Lower leg skin (tissue), 4 donors: ENCODE results near the gene SART1. TPM values are rescaled to one million over a fixed set of nuclear protein-coding genes. Genes with fewer than 3 reads are reported as not detected.

Experiments
- DNase-seq, 2 donors: peaks; one replicate each; pipeline ENCODE4 v3.0.0-alpha.2; 2019; ENCODE audit warnings: low spot score in 2 of 2
- H3K4me3 ChIP-seq: fragments of 200-600 bp; sonication (generic); 2 replicates; pipeline ENCODE4 v1.5.1; 2017; ENCODE audit warnings: mild to moderate bottlenecking, low read depth; ENCODE audit not compliant: poor library complexity, severe bottlenecking
- POLR2A ChIP-seq, 2 donors: fragments of 450-650 bp; IDR thresholded peaks; one replicate each; pipeline ENCODE4 v1.6.1; 2016 to 2017; ENCODE audit warnings: antibody characterized with exemption in 2 of 2, mild to moderate bottlenecking in 1 of 2, moderate library complexity in 1 of 2
- WGBS, 2 donors: methylation state at CpG; one replicate each; pipeline ENCODE4 v1.1.5; 2018; 5-methylcytosine and 5-hydroxymethylcytosine counted together
- intact Hi-C: fragments of 100-400 bp; cut with DNase I; formaldehyde crosslinking; loops from one replicate; pipeline ENCODE4 v1.15.0; 2023; ENCODE audit warnings: low total_unique reads
- total RNA-seq, 4 donors: library from RNA; depleted of rRNA; stranded (reverse); fragments of >200 nt; gene quantifications; one replicate each; pipeline ENCODE4 v1.1.0, GENCODE V29; 2016
- TF ChIP-seq, protein P1 (sequence below), 3 donors: fragments of 450-650 bp; IDR thresholded peaks; one replicate each; pipeline ENCODE4 v1.5.1; 2016; ENCODE audit warnings: antibody characterized with exemption in 3 of 3, mild to moderate bottlenecking in 3 of 3, moderate library complexity in 2 of 3

SART1 gene
- total RNA-seq, 4 donors from 2014 or later = 35.0 to 73.5 (median 55.4) TPM

DNA sequence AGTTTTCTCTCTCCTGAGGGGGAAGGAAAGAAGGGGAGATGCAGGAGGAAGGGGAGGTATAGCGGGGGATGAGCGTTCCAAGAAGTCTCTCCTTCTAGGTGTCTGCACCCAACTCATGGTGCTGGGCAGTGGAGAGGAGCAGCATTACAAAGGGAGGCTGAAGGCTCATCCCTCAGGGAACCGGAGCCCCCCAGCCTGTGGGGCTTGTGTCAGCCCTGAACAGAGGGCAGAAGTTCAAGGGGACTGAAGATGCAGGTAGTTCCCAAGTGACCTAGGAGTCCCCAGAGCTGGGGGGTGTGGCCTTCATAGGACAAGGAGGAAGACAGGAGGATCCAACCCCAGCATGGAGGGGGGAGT, 44.5 kb upstream of the SART1 start:
- TF ChIP-seq, protein P1, sequence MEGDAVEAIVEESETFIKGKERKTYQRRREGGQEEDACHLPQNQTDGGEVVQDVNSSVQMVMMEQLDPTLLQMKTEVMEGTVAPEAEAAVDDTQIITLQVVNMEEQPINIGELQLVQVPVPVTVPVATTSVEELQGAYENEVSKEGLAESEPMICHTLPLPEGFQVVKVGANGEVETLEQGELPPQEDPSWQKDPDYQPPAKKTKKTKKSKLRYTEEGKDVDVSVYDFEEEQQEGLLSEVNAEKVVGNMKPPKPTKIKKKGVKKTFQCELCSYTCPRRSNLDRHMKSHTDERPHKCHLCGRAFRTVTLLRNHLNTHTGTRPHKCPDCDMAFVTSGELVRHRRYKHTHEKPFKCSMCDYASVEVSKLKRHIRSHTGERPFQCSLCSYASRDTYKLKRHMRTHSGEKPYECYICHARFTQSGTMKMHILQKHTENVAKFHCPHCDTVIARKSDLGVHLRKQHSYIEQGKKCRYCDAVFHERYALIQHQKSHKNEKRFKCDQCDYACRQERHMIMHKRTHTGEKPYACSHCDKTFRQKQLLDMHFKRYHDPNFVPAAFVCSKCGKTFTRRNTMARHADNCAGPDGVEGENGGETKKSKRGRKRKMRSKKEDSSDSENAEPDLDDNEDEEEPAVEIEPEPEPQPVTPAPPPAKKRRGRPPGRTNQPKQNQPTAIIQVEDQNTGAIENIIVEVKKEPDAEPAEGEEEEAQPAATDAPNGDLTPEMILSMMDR (IDR thresholded peaks at IDR 0.05) = no peak
- TF ChIP-seq POLR2A (IDR thresholded peaks at IDR 0.05) = no peak
- no peak for DNase-seq
- intact Hi-C loops = no loop called here
- 83 to 85% methylated on average over 3 of the region's 3 CpGs for WGBS, 2 donors
- no peak overlapping the region for H3K4me3 ChIP-seq

DNA sequence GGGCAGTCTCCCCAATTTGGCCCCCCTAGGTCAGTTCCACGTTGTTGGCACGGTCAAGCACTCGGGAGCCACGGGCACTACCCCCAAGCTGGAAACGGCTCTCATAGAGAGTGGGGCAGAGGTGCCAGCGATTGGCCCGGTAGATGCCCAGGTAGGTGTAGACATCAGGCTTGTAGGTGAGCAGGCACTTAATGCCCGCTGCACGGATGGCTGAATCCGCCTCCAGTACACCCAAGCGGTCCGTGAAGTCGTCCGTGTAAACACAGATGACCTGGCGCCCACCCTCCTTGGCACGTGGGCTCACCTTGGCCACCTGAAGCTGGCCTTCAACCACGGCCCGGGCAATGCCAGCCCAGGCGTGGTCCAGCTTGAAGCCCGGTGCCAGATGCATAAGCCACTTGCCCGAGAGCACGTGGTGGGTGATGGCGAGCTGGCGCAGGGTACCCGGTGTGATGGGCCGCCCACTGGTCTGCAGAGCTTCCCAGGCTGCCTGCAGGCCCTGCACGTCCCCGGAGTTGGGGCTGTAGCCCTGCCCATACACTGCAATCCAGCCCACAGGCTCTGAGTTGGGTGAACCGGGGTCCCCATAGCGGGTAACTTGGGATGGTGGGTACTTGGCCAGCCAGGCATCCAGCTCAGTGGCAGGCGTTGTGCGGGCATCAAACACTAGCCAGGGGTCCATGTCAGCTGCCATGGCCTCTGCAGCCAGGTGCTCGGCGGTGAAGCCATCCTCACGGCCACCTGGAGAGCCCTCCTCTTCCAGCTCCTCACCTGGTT, 43.9 kb upstream of the SART1 start:
- intact Hi-C loops = no loop called here
- WGBS, 2 donors = 61 to 68% methylated on average over 26 to 34 of the region's 35 CpGs
- peak overlapping the region; percentile 79 for H3K4me3 ChIP-seq
- TF ChIP-seq POLR2A (IDR thresholded peaks at IDR 0.05) = no peak
- TF ChIP-seq, protein P1 (IDR thresholded peaks at IDR 0.05) = no peak
- no peak for DNase-seq

DNA sequence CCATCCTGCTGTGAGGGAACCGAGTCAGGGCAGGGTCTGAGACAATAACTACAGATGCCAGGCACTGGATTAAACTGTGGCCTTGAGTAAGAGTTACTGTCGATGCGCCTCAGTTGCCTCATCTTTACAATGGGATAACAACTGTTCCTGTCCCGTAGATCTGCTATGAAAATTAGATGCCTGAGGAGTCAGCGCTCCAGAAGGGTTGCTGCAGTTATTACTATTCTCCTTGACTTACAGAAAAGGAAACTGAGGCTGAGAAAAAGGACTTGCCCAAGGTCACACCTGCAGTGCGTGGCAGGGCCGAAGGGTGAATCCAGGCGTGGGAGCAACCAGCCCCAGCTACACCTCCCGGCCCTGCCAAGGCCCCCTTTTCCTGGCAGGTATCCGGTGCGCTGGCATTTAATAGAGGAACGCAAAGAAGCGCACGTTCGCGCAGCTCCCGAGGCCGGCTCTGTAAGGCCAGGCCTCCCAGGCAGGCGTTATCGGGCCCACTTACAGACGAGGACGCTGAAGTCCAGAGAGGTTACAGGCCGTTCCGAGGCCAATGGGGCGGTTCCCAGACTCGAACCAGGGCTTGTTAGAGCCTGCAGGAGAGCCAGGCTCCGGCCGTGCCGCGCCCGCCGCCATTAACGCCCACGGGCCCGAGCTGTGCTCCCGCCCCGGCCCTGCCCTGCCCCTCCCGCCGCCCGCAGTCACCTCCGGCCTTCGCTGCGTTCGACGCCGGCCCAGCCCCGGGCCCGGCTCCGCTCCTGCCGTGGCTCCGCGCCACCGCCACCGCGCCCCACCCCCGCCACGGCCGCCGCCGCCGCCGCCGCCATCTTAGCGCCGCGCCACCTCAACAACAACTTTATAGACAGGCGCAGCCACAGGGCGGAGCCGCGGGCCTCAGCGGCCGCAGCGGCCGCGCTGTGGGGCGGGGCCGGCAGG, 43.1 kb upstream of the SART1 start, which contains the start of gene C11orf68:
TSS of gene C11orf68 (minus strand) at position 852 of the 930 bp plus-strand sequence. CDS start at position 821, 31 bp downstream.
- 4 to 6% methylated on average over 32 to 61 of the region's 77 CpGs for WGBS, 2 donors
- peak within 1 kb of the TSS; percentile 80 for H3K4me3 ChIP-seq
- intact Hi-C loops = no loop called here
- peak in 1 of 2 donors; percentile 89 for DNase-seq
- TF ChIP-seq POLR2A (IDR thresholded peaks at IDR 0.05) = no peak

DNA sequence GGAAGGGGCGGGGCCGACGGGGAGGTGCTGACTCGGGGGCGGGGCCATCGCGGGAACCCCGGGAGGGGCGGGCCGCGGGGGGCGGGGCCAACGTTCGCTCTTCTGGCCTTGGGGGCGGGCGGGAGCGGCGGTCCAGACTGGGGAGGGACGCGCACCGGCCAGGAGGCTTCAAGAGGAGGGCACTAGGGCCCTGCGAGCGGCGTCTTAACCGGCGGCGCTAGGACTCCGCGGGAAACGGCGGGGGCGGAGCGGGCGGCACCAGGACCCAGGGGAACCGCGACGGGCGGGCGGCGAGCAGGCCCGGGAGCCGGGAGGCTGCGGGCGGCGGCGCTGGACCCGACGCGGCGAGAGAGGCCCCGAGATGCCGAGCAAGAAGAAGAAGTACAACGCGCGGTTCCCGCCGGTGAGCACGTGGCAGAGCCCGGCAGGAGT, 42.4 kb upstream of the SART1 start, which contains the start of gene DRAP1:
TSS of gene DRAP1 (plus strand) at position 286 of the 432 bp plus-strand sequence. CDS start at position 362, 76 bp downstream.
- TF ChIP-seq, protein P1 (IDR thresholded peaks at IDR 0.05) = no peak
- TF ChIP-seq POLR2A (IDR thresholded peaks at IDR 0.05) = no peak
- intact Hi-C loops = no loop called here
- 0 to 3% methylated on average over 15 to 37 of the region's 59 CpGs for WGBS, 2 donors
- DNase-seq = peak; percentile 97 to 100
- H3K4me3 ChIP-seq = peak within 1 kb of the TSS; percentile 80

DNA sequence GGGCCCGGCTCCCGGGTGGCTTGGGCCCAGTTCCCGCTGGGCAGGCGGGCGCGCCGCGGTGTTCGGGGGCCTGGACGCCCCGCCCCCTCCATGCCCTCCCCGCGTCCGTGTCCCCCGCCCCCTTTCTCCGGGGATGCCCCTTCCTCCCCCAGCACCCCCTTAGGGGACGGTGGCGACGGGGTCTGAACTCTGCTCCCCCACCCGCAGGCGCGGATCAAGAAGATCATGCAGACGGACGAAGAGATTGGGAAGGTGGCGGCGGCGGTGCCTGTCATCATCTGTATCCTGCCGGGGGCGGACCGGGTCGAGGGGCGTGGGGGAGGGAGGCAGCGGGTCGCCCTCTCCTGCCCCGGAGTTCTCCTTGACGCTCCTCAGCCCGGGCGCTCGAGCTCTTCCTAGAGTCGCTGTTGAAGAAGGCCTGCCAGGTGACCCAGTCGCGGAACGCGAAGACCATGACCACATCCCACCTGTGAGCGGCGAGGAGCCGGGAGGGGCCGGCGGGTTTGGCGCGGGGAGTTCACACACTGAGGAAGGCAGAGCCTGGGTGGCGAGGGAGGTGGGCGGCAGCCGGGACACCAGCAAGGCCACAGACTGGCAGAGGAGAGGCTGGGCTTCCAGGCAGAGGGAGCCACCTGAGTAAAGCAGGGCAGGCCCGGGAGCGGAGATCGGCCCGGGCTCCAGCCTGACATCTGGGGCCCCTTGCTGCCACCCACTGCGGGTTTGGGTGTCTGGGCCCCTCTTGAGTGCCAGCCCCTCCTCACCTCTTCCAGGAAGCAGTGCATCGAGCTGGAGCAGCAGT, 41.8 kb upstream of the SART1 start:
- H3K4me3 ChIP-seq = peak overlapping the region; percentile 80
- TF ChIP-seq, protein P1 (IDR thresholded peaks at IDR 0.05) = no peak
- TF ChIP-seq POLR2A (IDR thresholded peaks at IDR 0.05) = no peak
- intact Hi-C loops = no loop called here
- 0 to 1% methylated on average over 29 to 30 of the region's 60 CpGs for WGBS, 2 donors
- DNase-seq = peak in 1 of 2 donors; percentile 89
